Brain pericyte (primary cell): ENCODE data around the gene FBXO2.

Experiments
- DNase-seq: peaks from one replicate; pipeline ENCODE4 v3.0.0-alpha.2; 2012; ENCODE audit warnings: low read depth, low spot score

Gene FBXO2

GRCh38 chr1:11654137-11654938 is at the start of gene FBXO2, which contains the start of gene FBXO44:
Gene FBXO2 (minus strand): TSS chr1:11654429. CDS start chr1:11654340, 89 bp downstream.
Gene FBXO44 (plus strand): TSS chr1:11654877. CDS start chr1:11655836, 959 bp downstream.
- no peak for DNase-seq

- no peak for DNase-seq
These were observed 49.3 kb upstream of the FBXO2 start for GRCh38 chr1:11703357-11704193.

GRCh38 chr1:11701981-11702803 is 48.0 kb upstream of the FBXO2 start:
- no peak for DNase-seq

GRCh38 chr1:11701551-11701961 is 47.3 kb upstream of the FBXO2 start:
- DNase-seq, result no peak

- DNase-seq, result no peak
These were observed 46.6 kb upstream of the FBXO2 start for GRCh38 chr1:11700601-11701467.

- no peak for DNase-seq
These were observed 43.6 kb upstream of the FBXO2 start for GRCh38 chr1:11697893-11698210.

- DNase-seq, result no peak
These were observed 43.1 kb upstream of the FBXO2 start for GRCh38 chr1:11697188-11697892.

GRCh38 chr1:11695861-11696260 is 41.6 kb upstream of the FBXO2 start:
- DNase-seq, result no peak

GRCh38 chr1:11693917-11694316 is 39.7 kb upstream of the FBXO2 start:
- no peak for DNase-seq

- DNase-seq, result no peak
These were observed 38.9 kb upstream of the FBXO2 start for GRCh38 chr1:11693024-11693590.

- no peak for DNase-seq
These were observed 37.9 kb upstream of the FBXO2 start for GRCh38 chr1:11691928-11692711.

GRCh38 chr1:11691302-11691914 is 37.2 kb upstream of the FBXO2 start, which contains the start of gene DRAXIN:
Gene DRAXIN (plus strand): TSS chr1:11691710. CDS start chr1:11706259, 14,549 bp downstream.
- DNase-seq, result no peak

GRCh38 chr1:11690397-11691301 is 36.4 kb upstream of the FBXO2 start:
- no peak for DNase-seq

- DNase-seq, result no peak
These were observed 34.3 kb upstream of the FBXO2 start for GRCh38 chr1:11688506-11688905.

- no peak for DNase-seq
These were observed 31.1 kb upstream of the FBXO2 start for GRCh38 chr1:11685210-11685752.

- no peak for DNase-seq
These were observed 29.8 kb upstream of the FBXO2 start for GRCh38 chr1:11684070-11684469.

GRCh38 chr1:11682799-11683198 is 28.6 kb upstream of the FBXO2 start:
- DNase-seq, result no peak
